Liver (tissue), 9 donors: ENCODE results near the gene BHLHE40. TPM values are rescaled to one million over a fixed set of nuclear protein-coding genes. Genes with fewer than 3 reads are reported as not detected.

Experiments
- DNase-seq: peaks from one replicate; pipeline ENCODE4 v3.0.0-alpha.2; 2017; ENCODE audit warnings: low spot score
- H3K27ac ChIP-seq, 2 donors: one replicate each; pipeline ENCODE4 v1.7.0; 2013; ENCODE audit warnings: inconsistent platforms in 2 of 2, low read length in 2 of 2, control low read depth in 1 of 2, low read depth in 1 of 2, mild to moderate bottlenecking in 1 of 2
- H3K27me3 ChIP-seq, 4 donors: one replicate each; pipeline versions ENCODE4 v1.6.1 to v1.7.0; 2013; ENCODE audit warnings: low read length in 3 of 4, inconsistent platforms in 1 of 4, mild to moderate bottlenecking in 1 of 4, moderate library complexity in 1 of 4; ENCODE audit not compliant: control insufficient read depth in 4 of 4, insufficient read depth in 4 of 4
- H3K36me3 ChIP-seq, 4 donors: one replicate each; pipeline versions ENCODE4 v1.6.1 to v1.7.0; 2013; ENCODE audit warnings: low read length in 3 of 4, mild to moderate bottlenecking in 3 of 4, low read depth in 1 of 4, moderate library complexity in 1 of 4; ENCODE audit not compliant: control insufficient read depth in 4 of 4, insufficient read depth in 3 of 4
- H3K4me1 ChIP-seq, 4 donors: one replicate each; pipeline versions ENCODE4 v1.6.1 to v1.7.0; 2013; ENCODE audit warnings: low read length in 3 of 4, mild to moderate bottlenecking in 3 of 4, moderate library complexity in 1 of 4; ENCODE audit not compliant: control insufficient read depth in 4 of 4, insufficient read depth in 4 of 4
- H3K4me3 ChIP-seq, 3 donors: one replicate each; pipeline versions ENCODE4 v1.6.1 to v1.7.0; 2013; ENCODE audit warnings: low read length in 3 of 3, control low read depth in 1 of 3, low read depth in 1 of 3, mild to moderate bottlenecking in 1 of 3
- H3K9ac ChIP-seq, 2 donors: one replicate each; pipeline ENCODE4 v1.7.0; 2013; ENCODE audit warnings: low read length in 2 of 2, mild to moderate bottlenecking in 2 of 2, moderate library complexity in 2 of 2, control low read depth in 1 of 2, low read depth in 1 of 2
- H3K9me3 ChIP-seq, 4 donors: one replicate each; pipeline versions ENCODE4 v1.6.1 to v1.7.0; 2013; ENCODE audit warnings: low read length in 3 of 4; ENCODE audit not compliant: control insufficient read depth in 4 of 4
- ATF3 ChIP-seq: IDR thresholded peaks from 2 replicates; pipeline ENCODE4 v1.6.1; 2016; ENCODE audit warnings: antibody characterized with exemption
- CTCF ChIP-seq: fragments of 150-350 bp; IDR thresholded peaks from 2 replicates; pipeline ENCODE4 v1.5.1; 2017; ENCODE audit warnings: improper control_type of control experiment, low read depth, low read length; ENCODE audit not compliant: missing input control
- EGR1 ChIP-seq, 2 donors: IDR thresholded peaks; 2 replicates each; pipeline ENCODE4 v1.6.1; 2016 to 2018; ENCODE audit warnings: antibody characterized with exemption in 2 of 2, low read depth in 2 of 2
- FOXA1 ChIP-seq: IDR thresholded peaks from 2 replicates; pipeline ENCODE4 v1.6.1; 2016; ENCODE audit warnings: antibody characterized with exemption
- FOXA2 ChIP-seq: IDR thresholded peaks from 2 replicates; pipeline ENCODE4 v1.6.1; 2016; ENCODE audit warnings: antibody characterized with exemption
- HNF4A ChIP-seq, 2 donors: conservative IDR thresholded peaks; 2 replicates each; pipeline ENCODE4 v1.6.1; 2016; ENCODE audit warnings: antibody characterized with exemption in 2 of 2, mild to moderate bottlenecking in 2 of 2
- HNF4G ChIP-seq: IDR thresholded peaks from 2 replicates; pipeline ENCODE4 v1.6.1; 2016; ENCODE audit warnings: antibody characterized with exemption
- JUND ChIP-seq, 2 donors: IDR thresholded peaks; 2 replicates each; pipeline ENCODE4 v1.6.1; 2016; ENCODE audit warnings: antibody characterized with exemption in 2 of 2
- RAD21 ChIP-seq, 2 donors: IDR thresholded peaks; 2 replicates each; pipeline ENCODE4 v1.6.1; 2016; ENCODE audit warnings: antibody characterized with exemption in 2 of 2, mild to moderate bottlenecking in 2 of 2
- RXRA ChIP-seq, 2 donors: IDR thresholded peaks; 2 replicates each; pipeline ENCODE4 v1.6.1; 2017 to 2018; ENCODE audit warnings: antibody characterized with exemption in 2 of 2, mild to moderate bottlenecking in 1 of 2
- SP1 ChIP-seq: IDR thresholded peaks from 2 replicates; pipeline ENCODE4 v1.6.1; 2018; ENCODE audit warnings: antibody characterized with exemption, mild to moderate bottlenecking
- TAF1 ChIP-seq: conservative IDR thresholded peaks from 2 replicates; pipeline ENCODE4 v1.6.1; 2016; ENCODE audit warnings: antibody characterized with exemption, mild to moderate bottlenecking
- YY1 ChIP-seq: IDR thresholded peaks from 2 replicates; pipeline ENCODE4 v1.6.1; 2016; ENCODE audit warnings: antibody characterized with exemption, mild to moderate bottlenecking
- WGBS: extraction: QIAGEN DNeasy Blood & Tissue Kit; methylation state at CpG from one replicate; pipeline ENCODE4 v1.1.7; 2013; 5-methylcytosine and 5-hydroxymethylcytosine counted together
- polyA plus RNA-seq, 2 donors: library from polyadenylated mRNA; stranded (reverse) in 1 of 2; unstranded in 1 of 2; fragments of 200-250 nt in 1 of 2; fragments of >200 nt in 1 of 2; fragmentation: Nextera tagmentation in 1 of 2; extraction: Ambion mirVana in 1 of 2; gene quantifications; one replicate each; pipeline versions ENCODE4 v1.2.1 to v1.2.3, GENCODE V29; 2013 to 2015
- total RNA-seq, 2 donors: library from RNA; depleted of rRNA; stranded (reverse); fragments of >200 nt; gene quantifications; one replicate each; pipeline ENCODE4 v1.2.3, GENCODE V29; 2014
- TF ChIP-seq, protein P1 (sequence below): IDR thresholded peaks from 2 replicates; pipeline ENCODE4 v1.6.1; 2016; ENCODE audit warnings: antibody characterized with exemption, mild to moderate bottlenecking
- TF ChIP-seq, protein P2 (sequence below): IDR thresholded peaks from 2 replicates; pipeline ENCODE4 v1.6.1; 2016; ENCODE audit warnings: antibody characterized with exemption
- TF ChIP-seq, protein P3 (sequence below): IDR thresholded peaks from 2 replicates; pipeline ENCODE4 v1.6.1; 2016; ENCODE audit warnings: antibody characterized with exemption
- donor health status: healthy.
- donor health status: healthy.
- donor health status: healthy.
- donor health status: healthy.
- donor health status: healthy.

Gene BHLHE40
- total and polyA plus RNA-seq, 4 donors = 8.2 to 28.4 (median 18.0) TPM

DNA sequence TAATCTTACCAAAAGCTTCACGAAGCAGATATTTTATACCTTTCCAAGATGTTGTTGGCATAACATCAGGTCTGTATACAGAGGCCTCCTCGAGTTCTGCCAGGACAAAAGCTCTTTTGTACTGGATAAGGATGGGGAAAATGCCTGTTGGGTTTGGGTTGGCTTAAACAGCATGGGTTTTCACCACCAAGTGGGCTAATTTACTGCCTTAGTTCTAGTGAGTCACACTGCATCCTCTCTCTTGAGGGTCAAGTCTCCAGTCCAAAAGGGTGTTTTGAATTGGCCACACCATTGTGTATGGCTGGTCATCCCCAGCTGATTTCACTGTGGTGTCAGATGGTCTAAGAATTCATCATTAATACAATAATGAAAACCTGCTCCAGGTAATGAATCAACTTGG is 26.1 kb upstream of the BHLHE40 start (continued):
- TF ChIP-seq TAF1 = no peak

DNA sequence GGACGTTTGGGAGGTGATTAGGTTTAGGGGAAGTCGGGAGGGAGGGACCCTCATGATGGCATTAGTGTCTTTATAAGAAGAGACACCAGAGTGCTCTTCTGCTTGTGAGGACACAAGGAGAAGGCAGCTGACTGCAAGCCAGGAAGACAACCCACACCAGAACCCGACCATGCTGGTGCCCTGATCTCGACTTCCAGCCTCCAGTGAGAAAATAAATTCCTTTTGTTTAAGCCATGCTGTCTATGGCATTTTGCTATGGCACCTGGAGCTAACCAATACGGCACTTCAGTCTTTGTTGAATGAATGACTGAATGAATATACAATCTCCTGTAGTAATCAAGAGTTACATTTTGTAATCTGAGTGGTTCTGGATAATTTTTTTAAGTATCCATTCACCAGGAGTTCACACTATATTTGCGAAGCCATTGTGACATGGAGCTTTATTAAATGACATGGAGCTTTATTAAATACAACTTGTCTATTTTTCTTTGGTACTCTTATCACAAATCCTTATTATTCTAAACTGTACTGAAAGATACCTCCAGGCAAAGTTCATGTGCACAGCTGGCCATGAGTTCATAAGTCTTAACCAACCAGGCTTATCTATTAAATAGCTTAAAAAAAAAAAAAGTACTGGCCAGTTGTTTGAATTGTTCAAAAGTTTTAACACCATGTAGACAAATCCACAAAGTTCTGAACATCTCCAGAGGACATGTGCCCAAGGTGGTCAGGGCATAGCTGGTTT is 24.8 kb upstream of the BHLHE40 start:
- Histone ChIP-seq H3K4me3 (no peak overlapping the region), H3K27ac (no peak overlapping the region), H3K9ac (no peak overlapping the region), H3K9me3 (peaks cover 0 to 4% (median 1%) of the 10 kb centered on the region in 4 donors), H3K4me1 (no peaks in the 10 kb centered on the region), H3K36me3 (no peaks in the 10 kb centered on the region), H3K27me3 (no peaks in the 10 kb centered on the region)
- TF ChIP-seq RAD21 (IDR thresholded peaks at IDR 0.05) = no peak
- TF ChIP-seq RXRA (IDR thresholded peaks at IDR 0.05) = no peak
- TF ChIP-seq, protein P1, sequence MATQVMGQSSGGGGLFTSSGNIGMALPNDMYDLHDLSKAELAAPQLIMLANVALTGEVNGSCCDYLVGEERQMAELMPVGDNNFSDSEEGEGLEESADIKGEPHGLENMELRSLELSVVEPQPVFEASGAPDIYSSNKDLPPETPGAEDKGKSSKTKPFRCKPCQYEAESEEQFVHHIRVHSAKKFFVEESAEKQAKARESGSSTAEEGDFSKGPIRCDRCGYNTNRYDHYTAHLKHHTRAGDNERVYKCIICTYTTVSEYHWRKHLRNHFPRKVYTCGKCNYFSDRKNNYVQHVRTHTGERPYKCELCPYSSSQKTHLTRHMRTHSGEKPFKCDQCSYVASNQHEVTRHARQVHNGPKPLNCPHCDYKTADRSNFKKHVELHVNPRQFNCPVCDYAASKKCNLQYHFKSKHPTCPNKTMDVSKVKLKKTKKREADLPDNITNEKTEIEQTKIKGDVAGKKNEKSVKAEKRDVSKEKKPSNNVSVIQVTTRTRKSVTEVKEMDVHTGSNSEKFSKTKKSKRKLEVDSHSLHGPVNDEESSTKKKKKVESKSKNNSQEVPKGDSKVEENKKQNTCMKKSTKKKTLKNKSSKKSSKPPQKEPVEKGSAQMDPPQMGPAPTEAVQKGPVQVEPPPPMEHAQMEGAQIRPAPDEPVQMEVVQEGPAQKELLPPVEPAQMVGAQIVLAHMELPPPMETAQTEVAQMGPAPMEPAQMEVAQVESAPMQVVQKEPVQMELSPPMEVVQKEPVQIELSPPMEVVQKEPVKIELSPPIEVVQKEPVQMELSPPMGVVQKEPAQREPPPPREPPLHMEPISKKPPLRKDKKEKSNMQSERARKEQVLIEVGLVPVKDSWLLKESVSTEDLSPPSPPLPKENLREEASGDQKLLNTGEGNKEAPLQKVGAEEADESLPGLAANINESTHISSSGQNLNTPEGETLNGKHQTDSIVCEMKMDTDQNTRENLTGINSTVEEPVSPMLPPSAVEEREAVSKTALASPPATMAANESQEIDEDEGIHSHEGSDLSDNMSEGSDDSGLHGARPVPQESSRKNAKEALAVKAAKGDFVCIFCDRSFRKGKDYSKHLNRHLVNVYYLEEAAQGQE = no peak
- TF ChIP-seq YY1 = no peak
- TF ChIP-seq HNF4G = no peak
- TF ChIP-seq CTCF = no peak
- TF ChIP-seq, protein P2, sequence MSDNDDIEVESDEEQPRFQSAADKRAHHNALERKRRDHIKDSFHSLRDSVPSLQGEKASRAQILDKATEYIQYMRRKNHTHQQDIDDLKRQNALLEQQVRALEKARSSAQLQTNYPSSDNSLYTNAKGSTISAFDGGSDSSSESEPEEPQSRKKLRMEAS = no peak
- TF ChIP-seq, protein P3, sequence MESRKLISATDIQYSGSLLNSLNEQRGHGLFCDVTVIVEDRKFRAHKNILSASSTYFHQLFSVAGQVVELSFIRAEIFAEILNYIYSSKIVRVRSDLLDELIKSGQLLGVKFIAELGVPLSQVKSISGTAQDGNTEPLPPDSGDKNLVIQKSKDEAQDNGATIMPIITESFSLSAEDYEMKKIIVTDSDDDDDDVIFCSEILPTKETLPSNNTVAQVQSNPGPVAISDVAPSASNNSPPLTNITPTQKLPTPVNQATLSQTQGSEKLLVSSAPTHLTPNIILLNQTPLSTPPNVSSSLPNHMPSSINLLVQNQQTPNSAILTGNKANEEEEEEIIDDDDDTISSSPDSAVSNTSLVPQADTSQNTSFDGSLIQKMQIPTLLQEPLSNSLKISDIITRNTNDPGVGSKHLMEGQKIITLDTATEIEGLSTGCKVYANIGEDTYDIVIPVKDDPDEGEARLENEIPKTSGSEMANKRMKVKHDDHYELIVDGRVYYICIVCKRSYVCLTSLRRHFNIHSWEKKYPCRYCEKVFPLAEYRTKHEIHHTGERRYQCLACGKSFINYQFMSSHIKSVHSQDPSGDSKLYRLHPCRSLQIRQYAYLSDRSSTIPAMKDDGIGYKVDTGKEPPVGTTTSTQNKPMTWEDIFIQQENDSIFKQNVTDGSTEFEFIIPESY = no peak
- no peak for TF ChIP-seq FOXA2
- no peak for TF ChIP-seq HNF4A (conservative IDR thresholded peaks at IDR 0.05)
- TF ChIP-seq FOXA1 = no peak
- DNase-seq = no peak
- 94% methylated on average over 6 of the region's 6 CpGs for WGBS

- 91% methylated on average over 2 of the region's 2 CpGs for WGBS
- Histone ChIP-seq H3K9me3 (peaks cover 0 to 4% (median 1%) of the 10 kb centered on the region in 4 donors), H3K4me1 (no peaks in the 10 kb centered on the region), H3K27me3 (no peaks in the 10 kb centered on the region), H3K27ac (no peak overlapping the region), H3K9ac (no peak overlapping the region), H3K36me3 (no peaks in the 10 kb centered on the region), H3K4me3 (no peak overlapping the region)
- DNase-seq = no peak
- TF ChIP-seq SP1 (no peak), YY1 (no peak), HNF4G (no peak), CTCF (no peak), ATF3 (no peak), EGR1 (IDR thresholded peaks at IDR 0.05; ENCODE audit: low read depth in 2 of 2) (no peak), JUND (IDR thresholded peaks at IDR 0.05) (no peak)
- TF ChIP-seq, protein P2 = no peak
Observed at GRCh38 chr3:4956099-4956498, 23.1 kb upstream of the BHLHE40 start.
